Body of pancreas (tissue), 4 donors: ENCODE data around the gene ANXA4. TPM values are rescaled to one million over a fixed set of nuclear protein-coding genes. Genes with fewer than 3 reads are reported as not detected.
A peak's percentile ranks its signal among the peaks of the same experiment; 100 is the strongest.

Source experiments
- ATAC-seq: fragments of 150-250 bp; one replicate; pipeline ENCODE4 v1.9.1; 2016
- DNase-seq, 4 donors: peaks; one replicate each; pipeline ENCODE4 v3.0.0-alpha.2; 2019
- H3K27ac ChIP-seq, 4 donors: fragments of 200-600 bp; sonication (generic); 1 replicate in 3 of 4; 2 replicates in 1 of 4; pipeline versions ENCODE4 v1.5.1 to v1.6.1; 2016 to 2019; ENCODE audit warnings: mild to moderate bottlenecking in 1 of 4, mixed read lengths in 1 of 4, moderate library complexity in 1 of 4
- H3K27me3 ChIP-seq, 2 donors: fragments of 200-600 bp; sonication (generic); one replicate each; pipeline ENCODE4 v1.6.0; 2016; ENCODE audit warnings: mild to moderate bottlenecking in 1 of 2
- H3K36me3 ChIP-seq, 2 donors: fragments of 200-600 bp; sonication (generic); replicated peaks in 1 of 2; 2 replicates each; pipeline ENCODE4 v1.5.1; 2016; ENCODE audit warnings: low read depth in 2 of 2; ENCODE audit not compliant: insufficient read depth in 1 of 2
- H3K4me1 ChIP-seq: fragments of 200-600 bp; sonication (generic); one replicate; pipeline ENCODE4 v1.6.0; 2016
- H3K4me3 ChIP-seq, 2 donors: fragments of 200-600 bp; sonication (generic); 1 replicate in 1 of 2; 2 replicates in 1 of 2; pipeline ENCODE4 v1.5.1; 2016 to 2019
- H3K9me3 ChIP-seq, 3 donors: fragments of 200-600 bp; sonication (generic); 1 replicate in 2 of 3; 2 replicates in 1 of 3; pipeline ENCODE4 v1.5.1; 2016
- POLR2A ChIP-seq, 3 donors: fragments of 450-650 bp; IDR thresholded peaks; one replicate each; pipeline ENCODE4 v1.6.1; 2016; ENCODE audit warnings: antibody characterized with exemption in 3 of 3, mild to moderate bottlenecking in 2 of 3
- WGBS, 2 donors: methylation state at CpG; one replicate each; pipeline ENCODE4 v1.1.5; 2017; 5-methylcytosine and 5-hydroxymethylcytosine counted together
- intact Hi-C: fragments of 100-400 bp; cut with DNase I; formaldehyde crosslinking; loops from one replicate; pipeline ENCODE4 v1.15.1; 2023
- total RNA-seq, 2 donors: library from RNA; depleted of rRNA; stranded (reverse); fragments of >200 nt; gene quantifications; one replicate each; pipeline ENCODE4 v1.1.0, GENCODE V29; 2016
- TF ChIP-seq, protein P1 (sequence below), 7 experiments: fragments of 450-650 bp in 4 of 7; fragments of 200-600 bp in 3 of 7; sonication (generic) in 3 of 7; IDR thresholded peaks; one replicate each; pipeline ENCODE4 v1.5.1; 2016 to 2019; ENCODE audit warnings: antibody characterized with exemption in 7 of 7

ANXA4 gene
- total RNA-seq, 2 donors from 2014 or later, result 382 to 399 TPM

GRCh38 chr2:69764286-69765095, 22.6 kb downstream of the ANXA4 start:
- peak in 1 of 4 donors; percentile 33 for DNase-seq
- no peaks in the 10 kb centered on the region for H3K9me3 ChIP-seq
- peak overlapping the region in 3 of 4 donors; percentile 4 to 67 (median 35) for H3K27ac ChIP-seq
- peaks cover 48% of the 10 kb centered on the region for H3K4me1 ChIP-seq
- no peak for ATAC-seq
- H3K36me3 ChIP-seq, result no peaks in the 10 kb centered on the region
- no peaks in the 10 kb centered on the region for H3K27me3 ChIP-seq
- intact Hi-C loops, result no loop called here
- WGBS, 2 donors, result 49 to 54% methylated on average over 5 of the region's 5 CpGs
- TF ChIP-seq, protein P1, sequence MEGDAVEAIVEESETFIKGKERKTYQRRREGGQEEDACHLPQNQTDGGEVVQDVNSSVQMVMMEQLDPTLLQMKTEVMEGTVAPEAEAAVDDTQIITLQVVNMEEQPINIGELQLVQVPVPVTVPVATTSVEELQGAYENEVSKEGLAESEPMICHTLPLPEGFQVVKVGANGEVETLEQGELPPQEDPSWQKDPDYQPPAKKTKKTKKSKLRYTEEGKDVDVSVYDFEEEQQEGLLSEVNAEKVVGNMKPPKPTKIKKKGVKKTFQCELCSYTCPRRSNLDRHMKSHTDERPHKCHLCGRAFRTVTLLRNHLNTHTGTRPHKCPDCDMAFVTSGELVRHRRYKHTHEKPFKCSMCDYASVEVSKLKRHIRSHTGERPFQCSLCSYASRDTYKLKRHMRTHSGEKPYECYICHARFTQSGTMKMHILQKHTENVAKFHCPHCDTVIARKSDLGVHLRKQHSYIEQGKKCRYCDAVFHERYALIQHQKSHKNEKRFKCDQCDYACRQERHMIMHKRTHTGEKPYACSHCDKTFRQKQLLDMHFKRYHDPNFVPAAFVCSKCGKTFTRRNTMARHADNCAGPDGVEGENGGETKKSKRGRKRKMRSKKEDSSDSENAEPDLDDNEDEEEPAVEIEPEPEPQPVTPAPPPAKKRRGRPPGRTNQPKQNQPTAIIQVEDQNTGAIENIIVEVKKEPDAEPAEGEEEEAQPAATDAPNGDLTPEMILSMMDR (IDR thresholded peaks at IDR 0.05), result no peak
- no peak for TF ChIP-seq POLR2A (IDR thresholded peaks at IDR 0.05)
- no peak overlapping the region for H3K4me3 ChIP-seq

- TF ChIP-seq, protein P1 (IDR thresholded peaks at IDR 0.05), result no peak
- TF ChIP-seq POLR2A (IDR thresholded peaks at IDR 0.05), result no peak
- intact Hi-C loops, result no loop called here
- Histone ChIP-seq H3K9me3 (no peaks in the 10 kb centered on the region), H3K4me1 (peaks cover 54% of the 10 kb centered on the region), H3K36me3 (no peaks in the 10 kb centered on the region), H3K4me3 (no peak overlapping the region), H3K27ac (peak overlapping the region in 3 of 4 donors; percentile 35 to 67 (median 35)), H3K27me3 (no peaks in the 10 kb centered on the region)
- ATAC-seq (no peak), DNase-seq (no peak)
- WGBS, 2 donors, result 56 to 73% methylated on average over 2 of the region's 2 CpGs
These were observed 23.1 kb downstream of the ANXA4 start for GRCh38 chr2:69765096-69765380.

GRCh38 chr2:69766014-69766413, 24.1 kb downstream of the ANXA4 start:
- H3K27ac ChIP-seq, result peak overlapping the region in 3 of 4 donors; percentile 35 to 67 (median 35)
- WGBS, 2 donors, result 49 to 50% methylated on average over 3 of the region's 3 CpGs
- H3K27me3 ChIP-seq, result no peaks in the 10 kb centered on the region
- no peak for DNase-seq
- TF ChIP-seq POLR2A (IDR thresholded peaks at IDR 0.05), result no peak
- TF ChIP-seq, protein P1 (IDR thresholded peaks at IDR 0.05), result no peak
- H3K4me1 ChIP-seq, result peaks cover 61% of the 10 kb centered on the region
- ATAC-seq, result peak; percentile 14
- H3K9me3 ChIP-seq, result no peaks in the 10 kb centered on the region
- no peak overlapping the region for H3K4me3 ChIP-seq
- no peaks in the 10 kb centered on the region for H3K36me3 ChIP-seq
- intact Hi-C loops, result no loop called here

DNA sequence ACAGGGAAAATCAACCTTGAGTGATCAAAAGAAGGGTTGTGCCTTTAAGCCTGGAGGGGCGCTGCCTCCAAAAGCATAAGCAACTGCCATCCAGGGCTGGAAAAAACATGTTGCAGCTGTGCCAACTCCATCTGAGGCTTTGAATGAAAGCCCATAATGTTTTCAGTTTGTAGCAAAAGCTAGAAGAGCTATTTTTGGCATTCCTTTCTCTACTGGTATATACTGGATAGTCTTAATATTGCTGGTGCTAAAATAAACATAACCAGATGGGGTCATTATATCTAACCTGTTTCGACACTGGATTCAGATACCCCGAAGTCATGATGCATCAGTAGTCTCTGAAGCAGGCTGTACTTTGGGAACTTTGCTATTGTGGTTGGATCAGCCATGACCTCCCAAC, 25.1 kb downstream of the ANXA4 start:
- TF ChIP-seq, protein P1 (IDR thresholded peaks at IDR 0.05), result no peak
- no peak for TF ChIP-seq POLR2A (IDR thresholded peaks at IDR 0.05)
- no peaks in the 10 kb centered on the region for H3K27me3 ChIP-seq
- H3K4me1 ChIP-seq, result peaks cover 64% of the 10 kb centered on the region
- 57% methylated on average over 3 of the region's 3 CpGs for WGBS, 2 donors
- no peak for DNase-seq
- no peak for ATAC-seq
- intact Hi-C loops, result no loop called here
- H3K36me3 ChIP-seq, result no peaks in the 10 kb centered on the region
- peak overlapping the region in 3 of 4 donors; percentile 11 to 22 (median 21) for H3K27ac ChIP-seq
- H3K9me3 ChIP-seq, result no peaks in the 10 kb centered on the region
- no peak overlapping the region for H3K4me3 ChIP-seq

- ATAC-seq (no peak), DNase-seq (no peak)
- TF ChIP-seq, protein P1 (IDR thresholded peaks at IDR 0.05), result no peak
- TF ChIP-seq POLR2A (IDR thresholded peaks at IDR 0.05), result no peak
- H3K27me3 ChIP-seq, result no peaks in the 10 kb centered on the region
- intact Hi-C loops, result no loop called here
- peak overlapping the region in 3 of 4 donors; percentile 18 to 67 (median 45) for H3K27ac ChIP-seq
- peaks cover 76% of the 10 kb centered on the region for H3K4me1 ChIP-seq
- H3K4me3 ChIP-seq, result no peak overlapping the region
- no peaks in the 10 kb centered on the region for H3K9me3 ChIP-seq
- H3K36me3 ChIP-seq, result no peaks in the 10 kb centered on the region
- WGBS, 2 donors, result 80 to 84% methylated on average over 5 of the region's 5 CpGs
These were observed 26.3 kb downstream of the ANXA4 start for GRCh38 chr2:69768235-69768634.
